WTC11 (cell line): ENCODE results near the gene TANC1. TPM values are rescaled to one million over a fixed set of nuclear protein-coding genes. Genes with fewer than 3 reads are reported as not detected.

Experiments used
- ATAC-seq: fragments of 200-7000 bp; cut with Tn5 transposase; 2 replicates; pipeline ENCODE4 v1.10.0; 2021; ENCODE audit warnings: mild to moderate bottlenecking, moderate library complexity
- CTCF ChIA-PET: fragments of 300-600 bp; sonication (Branson Sonifier 250); formaldehyde crosslinking; loops from one replicate; lab custom pipeline; 2021; ENCODE audit warnings: antibody characterized with exemption; lab: Charles Lee
- POLR2A ChIA-PET: fragments of 350-600 bp; sonication (Branson Sonifier 250); formaldehyde crosslinking; loops from one replicate; lab custom pipeline; 2021; ENCODE audit warnings: antibody characterized with exemption; lab: Charles Lee
- DNase-seq: peaks from one replicate; pipeline ENCODE4 v3.0.0; 2021; ENCODE audit warnings: low spot score
- H3K27ac Mint-ChIP-seq: 2 replicates; pipeline ENCODE4 v1.8.0; 2021; ENCODE audit warnings: mixed read lengths
- H3K27me3 Mint-ChIP-seq: 2 replicates; pipeline ENCODE4 v1.8.0; 2021; ENCODE audit warnings: low read depth, mild to moderate bottlenecking, moderate library complexity, mixed read lengths
- H3K36me3 Mint-ChIP-seq: 2 replicates; pipeline ENCODE4 v1.8.0; 2021; ENCODE audit warnings: mixed read lengths
- H3K4me1 Mint-ChIP-seq: 2 replicates; pipeline ENCODE4 v1.8.0; 2022; ENCODE audit warnings: mixed read lengths
- H3K4me3 Mint-ChIP-seq: 2 replicates; pipeline ENCODE4 v1.8.0; 2021; ENCODE audit warnings: mild to moderate bottlenecking, moderate library complexity, mixed read lengths
- H3K9me3 Mint-ChIP-seq: 2 replicates; pipeline ENCODE4 v1.8.0; 2021; ENCODE audit warnings: mixed read lengths
- ATF3 ChIP-seq: sonication (generic); formaldehyde crosslinking; conservative IDR thresholded peaks from 2 replicates; pipeline ENCODE4 v1.8.1; 2022; ENCODE audit warnings: mild to moderate bottlenecking, missing genetic modification reagents
- CREM ChIP-seq: sonication (generic); formaldehyde crosslinking; IDR thresholded peaks from 2 replicates; pipeline ENCODE4 v1.8.1; 2022; ENCODE audit warnings: mild to moderate bottlenecking, missing genetic modification reagents, moderate library complexity
- CTCF ChIP-seq: fragments of 200-600 bp; IDR thresholded peaks from 2 replicates; pipeline ENCODE4 v1.8.0; 2022; ENCODE audit warnings: antibody characterized with exemption
- E2F1 ChIP-seq: sonication (generic); formaldehyde crosslinking; IDR thresholded peaks from 2 replicates; pipeline ENCODE4 v1.8.0; 2022; ENCODE audit warnings: mild to moderate bottlenecking, missing genetic modification reagents
- ESRRA ChIP-seq: sonication (generic); formaldehyde crosslinking; IDR thresholded peaks from 2 replicates; pipeline ENCODE4 v1.8.1; 2022; ENCODE audit warnings: mild to moderate bottlenecking, missing genetic modification reagents, borderline replicate concordance
- FOXK1 ChIP-seq: sonication (generic); formaldehyde crosslinking; IDR thresholded peaks from 2 replicates; pipeline ENCODE4 v1.8.0; 2022; ENCODE audit warnings: mild to moderate bottlenecking, moderate library complexity, missing genetic modification reagents
- GTF2I ChIP-seq: fragments of 250-450 bp; sonication (Bioruptor Pico); conservative IDR thresholded peaks from 2 replicates; pipeline ENCODE4 v1.4.0; 2021; ENCODE audit warnings: mild to moderate bottlenecking
- JUN ChIP-seq: sonication (generic); formaldehyde crosslinking; IDR thresholded peaks from 2 replicates; pipeline ENCODE4 v1.8.0; 2023; ENCODE audit warnings: mild to moderate bottlenecking, missing genetic modification reagents
- KAT7 ChIP-seq: sonication (generic); formaldehyde crosslinking; IDR thresholded peaks from 2 replicates; pipeline ENCODE4 v1.8.1; 2023; ENCODE audit warnings: missing genetic modification reagents, mild to moderate bottlenecking, borderline replicate concordance
- MAX ChIP-seq: sonication (generic); formaldehyde crosslinking; IDR thresholded peaks from 2 replicates; pipeline ENCODE4 v1.8.0; 2022; ENCODE audit warnings: mild to moderate bottlenecking, missing genetic modification reagents
- NFATC4 ChIP-seq: fragments of 250-450 bp; sonication (Bioruptor Pico); IDR thresholded peaks from 2 replicates; pipeline ENCODE4 v1.9.0; 2021; ENCODE audit warnings: mild to moderate bottlenecking
- NR1H2 ChIP-seq: sonication (generic); formaldehyde crosslinking; IDR thresholded peaks from 2 replicates; pipeline ENCODE4 v1.9.0; 2021; ENCODE audit warnings: mild to moderate bottlenecking, moderate library complexity, missing genetic modification reagents
- NR3C1 ChIP-seq: sonication (generic); formaldehyde crosslinking; conservative IDR thresholded peaks from 2 replicates; pipeline ENCODE4 v1.8.1; 2023; ENCODE audit warnings: low read depth, mild to moderate bottlenecking, missing genetic modification reagents
- PRRX2 ChIP-seq: fragments of 250-450 bp; sonication (Bioruptor Pico); IDR thresholded peaks from 2 replicates; pipeline ENCODE4 v1.8.0; 2021; ENCODE audit warnings: mild to moderate bottlenecking
- SP1 ChIP-seq: sonication (generic); formaldehyde crosslinking; conservative IDR thresholded peaks from 2 replicates; pipeline ENCODE4 v1.8.1; 2022; ENCODE audit warnings: missing genetic modification reagents
- TP53 ChIP-seq: sonication (generic); formaldehyde crosslinking; IDR thresholded peaks from 2 replicates; pipeline ENCODE4 v1.8.1; 2023; ENCODE audit warnings: mild to moderate bottlenecking, missing genetic modification reagents
- ZNF317 ChIP-seq: sonication (generic); formaldehyde crosslinking; IDR thresholded peaks from 2 replicates; pipeline ENCODE4 v1.8.1; 2023; ENCODE audit warnings: low read depth, mild to moderate bottlenecking, moderate library complexity, missing genetic modification reagents, borderline replicate concordance
- total RNA-seq: library from RNA; stranded (reverse); gene quantifications from 3 replicates; pipeline ENCODE4 v1.2.3, GENCODE V29; 2021

TANC1 gene
- total RNA-seq, 1 experiment from 2014 or later: 11.6 TPM

GRCh38 chr2:159065313-159065712 is 96.9 kb downstream of the TANC1 start:
- no peak for ATAC-seq
- POLR2A ChIA-PET: interaction anchor here (1.2 kb wide), 1 partner anchor 97 kb away, joined by 5 read pairs; the partner anchor contains the start of gene TANC1
- TF ChIP-seq NR1H2 (no peak), MAX (no peak), CTCF (no peak), KAT7 (CRISPR knock-in tag) (no peak), JUN (no peak), NR3C1 (CRISPR knock-in tag) (no peak), NFATC4 (CRISPR knock-in tag) (no peak), GTF2I (CRISPR knock-in tag) (no peak), SP1 (CRISPR knock-in tag) (no peak), ZNF317 (CRISPR knock-in tag) (no peak)
- TF ChIP-seq, all 79 proteins: peak for 0
- H3K27me3 Mint-ChIP-seq: no peaks in the 10 kb centered on the region
- H3K9me3 Mint-ChIP-seq: no peaks in the 10 kb centered on the region
- CTCF ChIA-PET: interaction anchor here (1.1 to 3.5 kb wide), 3 partner anchors 14 to 54 kb away, joined by 6 to 19 read pairs (median 8); no protein-coding TSS in a partner anchor
- H3K27ac Mint-ChIP-seq: no peak overlapping the region
- H3K4me3 Mint-ChIP-seq: no peak overlapping the region
- H3K36me3 Mint-ChIP-seq: peaks cover 4% of the 10 kb centered on the region; the same call in 1 of the 2 replicates
- DNase-seq: no peak
- H3K4me1 Mint-ChIP-seq: peaks cover 33% of the 10 kb centered on the region

- no peaks in the 10 kb centered on the region for H3K9me3 Mint-ChIP-seq
- ChIA-PET CTCF (interaction anchor here (3.5 kb wide), 1 partner anchor 30 kb away, joined by 19 read pairs; no protein-coding TSS in a partner anchor), POLR2A (interaction anchor here (1.2 kb wide), 1 partner anchor 97 kb away, joined by 5 read pairs; the partner anchor contains the start of gene TANC1)
- no peak for TF ChIP-seq PRRX2 (CRISPR knock-in tag)
- H3K4me3 Mint-ChIP-seq: no peak overlapping the region
- H3K27ac Mint-ChIP-seq: no peak overlapping the region; the same call in 1 of the 2 replicates
- peaks cover 33% of the 10 kb centered on the region for H3K4me1 Mint-ChIP-seq
- no peaks in the 10 kb centered on the region for H3K27me3 Mint-ChIP-seq
- peaks cover 4% of the 10 kb centered on the region; the same call in 1 of the 2 replicates for H3K36me3 Mint-ChIP-seq
- ATAC-seq (no peak), DNase-seq (no peak)
Measured at GRCh38 chr2:159065891-159066290, 97.5 kb downstream of the TANC1 start.

GRCh38 chr2:159066541-159067156 is 98.2 kb downstream of the TANC1 start:
- no peaks in the 10 kb centered on the region for H3K9me3 Mint-ChIP-seq
- H3K27ac Mint-ChIP-seq: no peak overlapping the region
- H3K36me3 Mint-ChIP-seq: peaks cover 4% of the 10 kb centered on the region; the same call in 1 of the 2 replicates
- no peak overlapping the region for H3K4me3 Mint-ChIP-seq
- no peak for ATAC-seq
- TF ChIP-seq FOXK1 (CRISPR knock-in tag) (no peak), CREM (CRISPR knock-in tag) (no peak), ESRRA (CRISPR knock-in tag) (no peak), ATF3 (CRISPR knock-in tag) (no peak), E2F1 (CRISPR knock-in tag) (no peak), TP53 (CRISPR knock-in tag) (no peak)
- ChIA-PET POLR2A (no interaction called here), CTCF (interaction anchor here (3.5 kb wide), 1 partner anchor 31 kb away, joined by 19 read pairs; no protein-coding TSS in a partner anchor)
- H3K4me1 Mint-ChIP-seq: peaks cover 28% of the 10 kb centered on the region
- H3K27me3 Mint-ChIP-seq: no peaks in the 10 kb centered on the region
- DNase-seq: no peak
